ACC112 (cell line): ENCODE data around the gene LAMB1.

ENCODE experiments used
- H2AFZ ChIP-seq: fragments of 200-600 bp; sonication (generic); one replicate; pipeline ENCODE4 v1.6.0; 2017; ENCODE audit warnings: antibody characterized with exemption, low read length; ENCODE audit not compliant: unreplicated experiment
- H3K27ac ChIP-seq: fragments of 200-600 bp; sonication (generic); 2 replicates; pipeline ENCODE4 v1.5.1; 2014; ENCODE audit warnings: low read depth, mild to moderate bottlenecking, antibody characterized with exemption, low read length, moderate library complexity
- H3K27me3 ChIP-seq: fragments of 200-600 bp; sonication (generic); 2 replicates; pipeline ENCODE4 v1.6.1; 2014; ENCODE audit warnings: mild to moderate bottlenecking, antibody characterized with exemption, low read length, moderate library complexity, mixed read lengths; ENCODE audit not compliant: insufficient read depth
- H3K36me3 ChIP-seq: fragments of 200-600 bp; sonication (generic); 2 replicates; pipeline ENCODE4 v1.6.1; 2016; ENCODE audit warnings: mild to moderate bottlenecking, antibody characterized with exemption, low read length, moderate library complexity, mixed read lengths; ENCODE audit not compliant: insufficient read depth
- H3K4me1 ChIP-seq: fragments of 200-600 bp; sonication (generic); one replicate; pipeline ENCODE4 v1.6.1; 2016; ENCODE audit warnings: low read length, mixed read lengths; ENCODE audit not compliant: insufficient read depth, unreplicated experiment, control insufficient read depth
- H3K4me3 ChIP-seq: fragments of 200-600 bp; sonication (generic); 2 replicates; pipeline ENCODE4 v1.5.1; 2014; ENCODE audit warnings: mild to moderate bottlenecking, low read depth, low read length
- H3K79me2 ChIP-seq: fragments of 200-600 bp; sonication (generic); one replicate; pipeline ENCODE4 v1.6.0; 2016; ENCODE audit warnings: low read length; ENCODE audit not compliant: control insufficient read depth, unreplicated experiment, insufficient read depth

Gene LAMB1

GRCh38 chr7:107945332-107945731 lies 57.6 kb downstream of the LAMB1 start:
- Histone ChIP-seq H3K4me1 (peaks cover 49% of the 10 kb centered on the region), H3K27me3 (no peaks in the 10 kb centered on the region), H2AFZ (no peak overlapping the region), H3K79me2 (peaks cover 10% of the 10 kb centered on the region), H3K27ac (no peak overlapping the region), H3K4me3 (no peak overlapping the region), H3K36me3 (peaks cover 56% of the 10 kb centered on the region)

- H3K36me3 ChIP-seq: peaks cover 54% of the 10 kb centered on the region
- H3K79me2 ChIP-seq: peaks cover 10% of the 10 kb centered on the region
- H3K4me1 ChIP-seq: peaks cover 49% of the 10 kb centered on the region
- H3K4me3 ChIP-seq: no peak overlapping the region
- H3K27me3 ChIP-seq: no peaks in the 10 kb centered on the region
- H2AFZ ChIP-seq: no peak overlapping the region
- no peak overlapping the region for H3K27ac ChIP-seq
Measured at GRCh38 chr7:107944411-107945169, 58.4 kb downstream of the LAMB1 start.

GRCh38 chr7:107943018-107943417 lies 59.9 kb downstream of the LAMB1 start:
- Histone ChIP-seq H3K4me3 (no peak overlapping the region), H2AFZ (no peak overlapping the region), H3K27ac (no peak overlapping the region), H3K79me2 (peaks cover 10% of the 10 kb centered on the region), H3K36me3 (peaks cover 48% of the 10 kb centered on the region), H3K27me3 (no peaks in the 10 kb centered on the region), H3K4me1 (peaks cover 51% of the 10 kb centered on the region)

GRCh38 chr7:107940951-107941350 lies 62.0 kb downstream of the LAMB1 start:
- Histone ChIP-seq H3K27ac (peak overlapping the region; percentile 82), H3K79me2 (peaks cover 2% of the 10 kb centered on the region), H3K4me1 (peaks cover 50% of the 10 kb centered on the region), H3K36me3 (peaks cover 60% of the 10 kb centered on the region), H3K4me3 (no peak overlapping the region), H3K27me3 (no peaks in the 10 kb centered on the region), H2AFZ (no peak overlapping the region)

- H3K27me3 ChIP-seq: no peaks in the 10 kb centered on the region
- H3K36me3 ChIP-seq: peaks cover 56% of the 10 kb centered on the region
- no peak overlapping the region for H2AFZ ChIP-seq
- peaks cover 58% of the 10 kb centered on the region for H3K4me1 ChIP-seq
- peak overlapping the region; percentile 82 for H3K27ac ChIP-seq
- peak overlapping the region; percentile 13; the same call in 1 of the 2 replicates for H3K4me3 ChIP-seq
- H3K79me2 ChIP-seq: no peaks in the 10 kb centered on the region
Measured at GRCh38 chr7:107939573-107940489, 63.1 kb downstream of the LAMB1 start.

GRCh38 chr7:107938456-107939250 lies 64.3 kb downstream of the LAMB1 start:
- H3K79me2 ChIP-seq: no peaks in the 10 kb centered on the region
- H3K27me3 ChIP-seq: no peaks in the 10 kb centered on the region
- H3K4me3 ChIP-seq: no peak overlapping the region
- peak overlapping the region; percentile 82 for H3K27ac ChIP-seq
- H2AFZ ChIP-seq: no peak overlapping the region
- peaks cover 70% of the 10 kb centered on the region for H3K4me1 ChIP-seq
- H3K36me3 ChIP-seq: peaks cover 54% of the 10 kb centered on the region

- H3K4me3 ChIP-seq: no peak overlapping the region
- H3K79me2 ChIP-seq: no peaks in the 10 kb centered on the region
- H3K27me3 ChIP-seq: no peaks in the 10 kb centered on the region
- peaks cover 73% of the 10 kb centered on the region for H3K4me1 ChIP-seq
- peaks cover 47% of the 10 kb centered on the region for H3K36me3 ChIP-seq
- H3K27ac ChIP-seq: peak overlapping the region; percentile 82
- H2AFZ ChIP-seq: no peak overlapping the region
Measured at GRCh38 chr7:107937531-107937930, 65.4 kb downstream of the LAMB1 start.

GRCh38 chr7:107936312-107936711 lies 66.6 kb downstream of the LAMB1 start:
- Histone ChIP-seq H3K27me3 (no peaks in the 10 kb centered on the region), H2AFZ (no peak overlapping the region), H3K79me2 (no peaks in the 10 kb centered on the region), H3K27ac (peak overlapping the region; percentile 77), H3K4me3 (no peak overlapping the region), H3K36me3 (peaks cover 54% of the 10 kb centered on the region), H3K4me1 (peaks cover 73% of the 10 kb centered on the region)

GRCh38 chr7:107934991-107935770 lies 67.8 kb downstream of the LAMB1 start:
- peaks cover 54% of the 10 kb centered on the region for H3K36me3 ChIP-seq
- H3K4me1 ChIP-seq: peaks cover 64% of the 10 kb centered on the region
- H2AFZ ChIP-seq: no peak overlapping the region
- H3K27me3 ChIP-seq: no peaks in the 10 kb centered on the region
- no peak overlapping the region for H3K4me3 ChIP-seq
- H3K27ac ChIP-seq: peak overlapping the region; percentile 77
- H3K79me2 ChIP-seq: no peaks in the 10 kb centered on the region
